ENCODE data around the gene MPIG6B.

The MPIG6B gene

GRCh38 chr6:31722173-31722572 is 1.0 kb upstream of the MPIG6B start:
- DNase-seq (ENCODE audit: low spot score): no peak

GRCh38 chr6:31723980-31724691 is 963 bp downstream of the MPIG6B start:
- DNase-seq (ENCODE audit: low spot score): no peak

GRCh38 chr6:31725502-31726350 is 2.6 kb downstream of the MPIG6B start:
- no peak for DNase-seq (ENCODE audit: low spot score)

- no peak for DNase-seq (ENCODE audit: low spot score)
Measured at GRCh38 chr6:31727034-31727716, 4.0 kb downstream of the MPIG6B start.

- DNase-seq (ENCODE audit: low spot score): no peak
Measured at GRCh38 chr6:31727717-31728671, 4.8 kb downstream of the MPIG6B start.

- no peak for DNase-seq (ENCODE audit: low spot score)
Measured at GRCh38 chr6:31728767-31729514, 5.8 kb downstream of the MPIG6B start, which contains the start of gene DDAH2. DDAH2 (minus strand) TSS chr6:31729299; CDS start chr6:31729161, 138 bp downstream.

GRCh38 chr6:31729515-31729978 is 6.4 kb downstream of the MPIG6B start:
- DNase-seq (ENCODE audit: low spot score): peak; percentile 80

- peak; percentile 58 for DNase-seq (ENCODE audit: low spot score)
Measured at GRCh38 chr6:31729979-31730630, 6.9 kb downstream of the MPIG6B start.

- no peak for DNase-seq (ENCODE audit: low spot score)
Measured at GRCh38 chr6:31730631-31731086, 7.5 kb downstream of the MPIG6B start.

GRCh38 chr6:31732029-31732428 is 8.9 kb downstream of the MPIG6B start:
- no peak for DNase-seq (ENCODE audit: low spot score)

GRCh38 chr6:31733734-31734133 is 10.6 kb downstream of the MPIG6B start:
- DNase-seq (ENCODE audit: low spot score): no peak

- no peak for DNase-seq (ENCODE audit: low spot score)
Measured at GRCh38 chr6:31734247-31734820, 11.2 kb downstream of the MPIG6B start.

GRCh38 chr6:31734821-31735406 is 11.7 kb downstream of the MPIG6B start:
- DNase-seq (ENCODE audit: low spot score): peak; percentile 78

- DNase-seq (ENCODE audit: low spot score): peak; percentile 75
Measured at GRCh38 chr6:31736021-31736767, 13.0 kb downstream of the MPIG6B start, which contains the start of gene CLIC1. CLIC1 (minus strand) TSS chr6:31736530; CDS start chr6:31736300, 230 bp downstream.

- DNase-seq (ENCODE audit: low spot score): no peak
Measured at GRCh38 chr6:31736768-31737314, 13.7 kb downstream of the MPIG6B start.

- DNase-seq (ENCODE audit: low spot score): no peak
Measured at GRCh38 chr6:31737315-31737990, 14.3 kb downstream of the MPIG6B start.

All from CD4-positive, alpha-beta T cell treated with Interleukin-15 for 4 hours (primary cell).